Mesendoderm (in vitro differentiated cells): ENCODE data around the gene GMDS.

Experiments
- DNase-seq: peaks from one replicate; pipeline ENCODE4 v3.0.0; 2013
- H2AK5ac ChIP-seq: 2 replicates; pipeline ENCODE4 v1.6.1; 2013; ENCODE audit warnings: low read length, inconsistent platforms
- H2BK120ac ChIP-seq: 2 replicates; pipeline ENCODE4 v1.6.1; 2013; ENCODE audit warnings: low read depth, mild to moderate bottlenecking, low read length, moderate library complexity, mixed read lengths
- H2BK15ac ChIP-seq: replicated peaks from 2 replicates; pipeline ENCODE4 v1.6.1; 2013; ENCODE audit warnings: low read depth, mild to moderate bottlenecking, moderate library complexity
- H2BK5ac ChIP-seq: 2 replicates; pipeline ENCODE4 v1.6.1; 2013; ENCODE audit warnings: low read length, inconsistent platforms
- H3K18ac ChIP-seq: 2 replicates; pipeline ENCODE4 v1.6.1; 2013; ENCODE audit warnings: mild to moderate bottlenecking, low read length, mixed read lengths
- H3K23ac ChIP-seq: one replicate; pipeline ENCODE4 v1.6.1; 2013; ENCODE audit warnings: low read length
- H3K27ac ChIP-seq: 2 replicates; pipeline ENCODE4 v1.5.1; 2013; ENCODE audit warnings: low read depth, mild to moderate bottlenecking, inconsistent platforms, low read length, moderate library complexity
- H3K27me3 ChIP-seq: 2 replicates; pipeline ENCODE4 v1.6.1; 2013; ENCODE audit warnings: low read length, control low read depth, mild to moderate bottlenecking, inconsistent platforms; ENCODE audit not compliant: insufficient read depth, poor library complexity
- H3K36me3 ChIP-seq: 2 replicates; pipeline ENCODE4 v1.6.1; 2013; ENCODE audit warnings: low read length, inconsistent platforms; ENCODE audit not compliant: control insufficient read depth, insufficient read depth
- H3K4ac ChIP-seq: one replicate; pipeline ENCODE4 v1.6.1; 2013; ENCODE audit warnings: low read depth, mild to moderate bottlenecking, low read length, moderate library complexity
- H3K4me1 ChIP-seq: 2 replicates; pipeline ENCODE4 v1.6.1; 2013; ENCODE audit warnings: low read depth, low read length, inconsistent platforms; ENCODE audit not compliant: control insufficient read depth
- H3K4me2 ChIP-seq: 2 replicates; pipeline ENCODE4 v1.6.1; 2013; ENCODE audit warnings: low read length
- H3K4me3 ChIP-seq: 2 replicates; pipeline ENCODE4 v1.5.1; 2013; ENCODE audit warnings: mild to moderate bottlenecking, low read length
- H3K56ac ChIP-seq: one replicate; pipeline ENCODE4 v1.6.1; 2013; ENCODE audit warnings: low read length
- H3K79me1 ChIP-seq: 2 replicates; pipeline ENCODE4 v1.6.1; 2013; ENCODE audit warnings: low read length, inconsistent platforms
- H3K79me2 ChIP-seq: 2 replicates; pipeline ENCODE4 v1.6.1; 2013; ENCODE audit warnings: mild to moderate bottlenecking, low read length; ENCODE audit not compliant: control insufficient read depth, insufficient read depth
- H3K9ac ChIP-seq: 2 replicates; pipeline ENCODE4 v1.6.1; 2013; ENCODE audit warnings: low read length, inconsistent platforms
- H4K5ac ChIP-seq: one replicate; pipeline ENCODE4 v1.6.1; 2013; ENCODE audit warnings: low read length
- H4K8ac ChIP-seq: one replicate; pipeline ENCODE4 v1.6.1; 2013; ENCODE audit warnings: low read depth, mild to moderate bottlenecking, control low read depth, low read length, moderate library complexity
- WGBS: extraction: QIAGEN DNeasy Blood & Tissue Kit; methylation state at CpG from one replicate; pipeline ENCODE4 v1.1.7; 2013; ENCODE audit warnings: low lambda C conversion rate, missing lambda C conversion rate; ENCODE audit not compliant: insufficient coverage; ENCODE audit errors: extremely low coverage; 5-methylcytosine and 5-hydroxymethylcytosine counted together

Gene GMDS

GRCh38 chr6:1952740-1953360, 292.6 kb downstream of the GMDS start:
- Histone ChIP-seq H3K18ac (no peak overlapping the region), H3K4ac (no peak overlapping the region), H2BK15ac (no peak overlapping the region), H3K4me1 (no peaks in the 10 kb centered on the region), H2BK120ac (no peak overlapping the region), H4K5ac (no peak overlapping the region), H3K27me3 (no peaks in the 10 kb centered on the region), H2BK5ac (no peak overlapping the region), H3K27ac (no peak overlapping the region), H3K56ac (no peak overlapping the region), H3K4me3 (no peak overlapping the region), H3K4me2 (no peak overlapping the region), H3K79me2 (no peaks in the 10 kb centered on the region), H3K23ac (no peak overlapping the region), H3K9ac (no peak overlapping the region), H3K36me3 (no peaks in the 10 kb centered on the region), H3K79me1 (no peaks in the 10 kb centered on the region), H4K8ac (no peak overlapping the region), H2AK5ac (no peak overlapping the region)
- peak; percentile 65 for DNase-seq
- no CpG with 5 or more reads among the region's 14 CpGs for WGBS

- Histone ChIP-seq H3K79me1 (no peaks in the 10 kb centered on the region), H3K9ac (no peak overlapping the region), H3K56ac (no peak overlapping the region), H3K4me1 (no peaks in the 10 kb centered on the region), H3K4me2 (no peak overlapping the region), H4K8ac (no peak overlapping the region), H4K5ac (no peak overlapping the region), H2BK120ac (no peak overlapping the region), H3K27me3 (no peaks in the 10 kb centered on the region), H3K4me3 (no peak overlapping the region), H3K18ac (no peak overlapping the region), H3K4ac (no peak overlapping the region), H2BK15ac (no peak overlapping the region), H3K23ac (no peak overlapping the region), H3K27ac (no peak overlapping the region), H2AK5ac (no peak overlapping the region), H2BK5ac (no peak overlapping the region), H3K36me3 (no peaks in the 10 kb centered on the region), H3K79me2 (no peaks in the 10 kb centered on the region)
- DNase-seq, result no peak
- WGBS, result no CpG with 5 or more reads among the region's 6 CpGs
Measured at GRCh38 chr6:1950631-1951030, 294.8 kb downstream of the GMDS start.

- Histone ChIP-seq H4K5ac (no peak overlapping the region), H3K9ac (no peak overlapping the region), H2AK5ac (no peak overlapping the region), H4K8ac (no peak overlapping the region), H3K27me3 (no peaks in the 10 kb centered on the region), H3K79me1 (no peaks in the 10 kb centered on the region), H3K36me3 (no peaks in the 10 kb centered on the region), H3K79me2 (no peaks in the 10 kb centered on the region), H3K56ac (no peak overlapping the region), H2BK5ac (no peak overlapping the region), H2BK15ac (no peak overlapping the region), H3K4me3 (no peak overlapping the region), H3K23ac (no peak overlapping the region), H3K4ac (no peak overlapping the region), H2BK120ac (no peak overlapping the region), H3K27ac (no peak overlapping the region), H3K4me2 (no peak overlapping the region), H3K4me1 (no peaks in the 10 kb centered on the region), H3K18ac (no peak overlapping the region)
- no peak for DNase-seq
- no CpG with 5 or more reads among the region's 2 CpGs for WGBS
Measured at GRCh38 chr6:1949538-1949937, 295.9 kb downstream of the GMDS start.

GRCh38 chr6:1947922-1948321, 297.5 kb downstream of the GMDS start:
- Histone ChIP-seq H3K27ac (no peak overlapping the region), H3K4me1 (no peaks in the 10 kb centered on the region), H3K23ac (no peak overlapping the region), H2BK15ac (no peak overlapping the region), H3K18ac (no peak overlapping the region), H3K56ac (no peak overlapping the region), H3K4ac (no peak overlapping the region), H3K9ac (no peak overlapping the region), H4K5ac (no peak overlapping the region), H3K79me1 (no peaks in the 10 kb centered on the region), H2AK5ac (no peak overlapping the region), H3K36me3 (no peaks in the 10 kb centered on the region), H3K27me3 (no peaks in the 10 kb centered on the region), H2BK5ac (no peak overlapping the region), H3K4me2 (no peak overlapping the region), H2BK120ac (no peak overlapping the region), H3K4me3 (no peak overlapping the region), H3K79me2 (no peaks in the 10 kb centered on the region), H4K8ac (no peak overlapping the region)
- no peak for DNase-seq
- WGBS, result no CpG with 5 or more reads among the region's 4 CpGs

GRCh38 chr6:1946583-1946982, 298.8 kb downstream of the GMDS start:
- H2BK5ac ChIP-seq, result no peak overlapping the region
- no peak overlapping the region for H4K5ac ChIP-seq
- no peak overlapping the region for H3K4me2 ChIP-seq
- H3K4me1 ChIP-seq, result no peaks in the 10 kb centered on the region
- no CpG with 5 or more reads among the region's 3 CpGs for WGBS
- H3K36me3 ChIP-seq, result no peaks in the 10 kb centered on the region
- no peak for DNase-seq
- H2BK15ac ChIP-seq, result no peak overlapping the region
- H3K79me1 ChIP-seq, result no peaks in the 10 kb centered on the region
- no peaks in the 10 kb centered on the region for H3K79me2 ChIP-seq
- no peak overlapping the region for H3K18ac ChIP-seq
- H3K4me3 ChIP-seq, result no peak overlapping the region
- H4K8ac ChIP-seq, result no peak overlapping the region
- H2AK5ac ChIP-seq, result no peak overlapping the region
- no peak overlapping the region for H2BK120ac ChIP-seq
- no peak overlapping the region for H3K23ac ChIP-seq
- no peak overlapping the region for H3K27ac ChIP-seq
- no peak overlapping the region for H3K9ac ChIP-seq
- no peak overlapping the region for H3K4ac ChIP-seq
- H3K27me3 ChIP-seq, result no peaks in the 10 kb centered on the region
- no peak overlapping the region for H3K56ac ChIP-seq

DNA sequence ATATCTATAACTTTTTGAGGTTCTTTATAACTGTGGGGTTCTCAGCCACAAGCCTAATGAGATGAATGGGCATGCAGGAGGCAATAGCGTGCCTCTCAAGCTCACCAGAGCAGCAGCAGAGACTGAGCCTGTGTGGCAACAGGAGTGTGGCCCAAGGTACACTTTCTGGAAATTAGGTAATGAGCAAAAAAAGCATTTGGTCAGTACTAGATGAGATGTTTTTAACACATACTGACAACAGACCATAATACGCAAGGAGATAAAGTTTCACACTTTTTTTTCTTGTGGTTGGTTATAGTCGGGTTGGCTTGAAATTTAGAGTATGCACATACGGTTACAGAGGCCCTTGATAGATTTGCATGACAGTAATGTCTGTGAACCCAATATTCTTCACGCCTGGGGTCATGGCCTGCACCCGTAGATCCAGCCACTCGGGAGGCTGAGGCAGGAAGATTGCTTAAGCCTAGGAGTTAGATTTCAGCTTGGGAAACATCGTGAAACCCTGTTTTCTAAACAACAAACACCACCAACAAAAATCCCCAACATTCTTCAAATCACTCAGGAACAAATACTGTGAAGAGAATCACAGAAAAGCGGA, 300.1 kb downstream of the GMDS start:
- no CpG with 5 or more reads among the region's 9 CpGs for WGBS
- Histone ChIP-seq H3K9ac (no peak overlapping the region), H3K56ac (no peak overlapping the region), H3K4me2 (no peak overlapping the region), H3K79me2 (no peaks in the 10 kb centered on the region), H2BK15ac (no peak overlapping the region), H3K79me1 (no peaks in the 10 kb centered on the region), H2BK5ac (no peak overlapping the region), H3K36me3 (no peaks in the 10 kb centered on the region), H3K23ac (no peak overlapping the region), H3K4me1 (no peaks in the 10 kb centered on the region), H4K5ac (no peak overlapping the region), H2BK120ac (no peak overlapping the region), H3K4ac (no peak overlapping the region), H3K27me3 (no peaks in the 10 kb centered on the region), H3K18ac (no peak overlapping the region), H2AK5ac (no peak overlapping the region), H3K27ac (no peak overlapping the region), H4K8ac (no peak overlapping the region), H3K4me3 (no peak overlapping the region)
- no peak for DNase-seq
